ENCODE data around the gene SCIN.

DNA sequence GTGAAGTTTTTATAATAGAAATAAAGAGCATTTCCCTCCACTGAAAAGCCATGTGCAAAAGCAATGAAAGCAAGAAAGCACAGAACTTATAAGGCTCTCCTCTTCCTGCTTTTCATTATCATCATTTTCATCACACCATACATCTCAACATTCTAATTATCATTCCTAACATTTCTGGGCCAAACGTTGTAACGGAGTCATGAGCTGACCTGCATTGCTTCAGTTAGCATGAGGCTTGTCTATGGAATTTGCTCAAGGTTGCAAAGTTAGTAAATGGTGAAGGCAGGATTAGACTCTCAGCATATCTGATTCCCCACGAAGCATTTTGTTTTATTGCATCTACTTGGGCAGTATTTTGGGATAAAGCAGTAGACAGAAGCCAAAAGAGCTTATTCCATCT lies 11.4 kb downstream of the SCIN start:
- TF ChIP-seq, protein P1, sequence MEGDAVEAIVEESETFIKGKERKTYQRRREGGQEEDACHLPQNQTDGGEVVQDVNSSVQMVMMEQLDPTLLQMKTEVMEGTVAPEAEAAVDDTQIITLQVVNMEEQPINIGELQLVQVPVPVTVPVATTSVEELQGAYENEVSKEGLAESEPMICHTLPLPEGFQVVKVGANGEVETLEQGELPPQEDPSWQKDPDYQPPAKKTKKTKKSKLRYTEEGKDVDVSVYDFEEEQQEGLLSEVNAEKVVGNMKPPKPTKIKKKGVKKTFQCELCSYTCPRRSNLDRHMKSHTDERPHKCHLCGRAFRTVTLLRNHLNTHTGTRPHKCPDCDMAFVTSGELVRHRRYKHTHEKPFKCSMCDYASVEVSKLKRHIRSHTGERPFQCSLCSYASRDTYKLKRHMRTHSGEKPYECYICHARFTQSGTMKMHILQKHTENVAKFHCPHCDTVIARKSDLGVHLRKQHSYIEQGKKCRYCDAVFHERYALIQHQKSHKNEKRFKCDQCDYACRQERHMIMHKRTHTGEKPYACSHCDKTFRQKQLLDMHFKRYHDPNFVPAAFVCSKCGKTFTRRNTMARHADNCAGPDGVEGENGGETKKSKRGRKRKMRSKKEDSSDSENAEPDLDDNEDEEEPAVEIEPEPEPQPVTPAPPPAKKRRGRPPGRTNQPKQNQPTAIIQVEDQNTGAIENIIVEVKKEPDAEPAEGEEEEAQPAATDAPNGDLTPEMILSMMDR (IDR thresholded peaks at IDR 0.05; ENCODE audit: borderline replicate concordance, extremely low read depth, low read length, poor library complexity, severe bottlenecking): no peak
- no peak for TF ChIP-seq EZH2 (IDR thresholded peaks at IDR 0.05; ENCODE audit: borderline replicate concordance, low read depth, low read length, severe bottlenecking)

Measured in DND-41 (cell line).